ENCODE results near the gene ADIPOR1.
A peak's percentile ranks its signal among the peaks of the same experiment; 100 is the strongest.
"Not testable (repeated sequence)": the region's sequence is repeated elsewhere in the genome, so short reads cannot be mapped to it uniquely, and the experiment has no call there.

The ADIPOR1 gene

GRCh38 chr1:202934755-202935154 is 23.4 kb downstream of the ADIPOR1 start:
- DNase-seq: no peak

DNA sequence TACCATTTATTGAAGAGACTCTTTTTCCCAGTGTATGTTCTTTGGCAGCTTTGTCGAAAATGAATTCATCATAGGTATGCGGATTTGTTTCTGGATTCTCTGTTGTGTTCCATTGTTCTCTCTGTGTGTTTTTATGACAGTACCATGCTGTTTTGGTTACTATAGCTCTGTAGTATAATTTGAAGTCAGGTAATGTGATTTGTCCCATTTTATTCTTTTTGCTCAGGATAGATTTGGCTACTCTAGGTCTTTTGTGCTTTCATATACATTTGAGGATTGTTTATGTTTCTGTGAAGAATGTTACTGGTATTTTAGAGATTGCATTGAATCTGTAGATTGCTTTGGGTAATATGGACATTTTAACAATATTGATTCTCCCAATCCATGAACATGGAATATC is 25.6 kb downstream of the ADIPOR1 start:
- no peak for DNase-seq

GRCh38 chr1:202926581-202927491 is 31.3 kb downstream of the ADIPOR1 start, which contains the start of gene KLHL12:
TSS of gene KLHL12 (minus strand) at chr1:202927234. CDS start at chr1:202925162, 2,072 bp downstream.
- peak; percentile 75 for DNase-seq

- no peak for DNase-seq
These were observed 34.6 kb downstream of the ADIPOR1 start for GRCh38 chr1:202923533-202923932.

- DNase-seq: no peak
These were observed 38.5 kb downstream of the ADIPOR1 start for GRCh38 chr1:202919615-202920014.

- no peak for DNase-seq
These were observed 43.0 kb downstream of the ADIPOR1 start for GRCh38 chr1:202915146-202915545.

DNA sequence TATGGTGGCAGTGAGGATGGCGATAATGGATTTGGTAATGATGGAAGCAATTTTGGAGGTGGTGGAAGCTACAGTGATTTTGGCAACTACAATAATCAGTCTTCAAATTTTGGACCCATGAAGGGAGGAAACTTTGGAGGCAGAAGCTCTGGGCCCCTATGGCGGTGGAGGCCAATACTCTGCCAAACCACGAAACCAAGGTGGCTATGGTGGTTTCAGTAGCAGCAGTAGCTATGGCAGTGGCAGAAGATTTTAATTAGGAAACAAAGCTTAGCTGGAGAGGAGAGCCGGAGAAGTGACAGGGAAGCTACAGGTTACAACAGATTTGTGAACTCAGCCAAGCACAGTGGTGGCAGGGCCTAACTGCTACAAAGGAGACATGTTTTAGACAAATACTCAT is 45.6 kb downstream of the ADIPOR1 start:
- DNase-seq: not testable (repeated sequence)

DNA sequence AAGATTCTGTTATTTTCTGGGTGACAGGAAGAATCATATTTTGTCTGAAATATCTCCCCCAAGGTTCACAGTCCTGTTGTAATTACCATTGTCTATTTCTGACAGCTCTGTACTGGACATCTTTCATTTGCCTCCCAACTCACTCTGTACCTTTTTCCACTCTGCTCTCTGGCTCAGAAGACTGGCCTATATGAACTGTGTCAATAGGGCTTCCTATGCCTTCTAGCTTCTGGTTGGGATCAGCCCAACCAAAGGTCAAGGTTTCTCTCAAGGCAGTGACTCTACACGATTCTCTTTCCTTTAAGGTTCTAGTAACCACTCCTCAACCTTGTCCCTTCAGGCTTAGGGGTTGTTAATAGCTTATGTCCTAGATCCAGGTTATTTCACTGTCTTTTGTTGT is 48.6 kb downstream of the ADIPOR1 start:
- no peak for DNase-seq

GRCh38 chr1:202908998-202909397 is 49.1 kb downstream of the ADIPOR1 start:
- no peak for DNase-seq

DNA sequence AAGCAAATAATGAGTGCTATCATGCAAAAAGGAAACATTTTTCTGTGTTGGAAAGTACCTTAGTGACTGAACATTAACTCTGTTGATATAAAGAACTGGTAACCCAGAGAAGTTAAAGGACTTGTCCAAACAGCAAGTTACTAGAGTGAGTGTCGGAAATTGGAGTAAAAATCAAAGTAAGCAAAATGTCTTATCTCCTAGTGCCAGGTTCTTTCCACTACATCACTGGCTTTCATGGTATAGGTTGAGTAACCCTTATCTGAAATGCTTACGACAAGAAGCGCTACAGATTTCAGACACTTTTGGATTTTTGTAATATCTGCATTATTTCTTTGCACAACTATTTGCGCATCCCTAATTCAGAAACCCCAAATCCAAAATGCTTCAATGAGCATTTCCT is 52.8 kb downstream of the ADIPOR1 start:
- no peak for DNase-seq

GRCh38 chr1:202903808-202904207 is 54.3 kb downstream of the ADIPOR1 start:
- DNase-seq: not testable (repeated sequence)

DNA sequence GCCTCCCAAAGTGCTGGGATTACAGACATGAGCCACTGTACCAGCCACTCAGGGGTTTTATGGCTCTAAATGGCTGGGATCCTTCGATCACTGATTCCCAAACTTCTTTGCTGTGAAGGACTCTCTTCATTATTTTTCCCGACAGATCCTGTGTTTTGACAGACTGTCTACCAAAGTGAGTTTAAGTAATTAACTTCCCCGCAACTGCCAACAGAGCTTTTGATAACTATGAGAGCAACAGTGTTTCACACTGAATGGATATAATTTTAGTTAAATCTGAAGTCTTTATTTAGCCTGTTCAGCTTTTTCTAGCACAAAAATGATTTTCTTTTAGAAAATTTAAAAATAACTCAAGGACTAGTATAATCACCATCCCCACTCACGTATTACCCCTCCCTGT is 56.6 kb downstream of the ADIPOR1 start:
- DNase-seq: no peak

DNA sequence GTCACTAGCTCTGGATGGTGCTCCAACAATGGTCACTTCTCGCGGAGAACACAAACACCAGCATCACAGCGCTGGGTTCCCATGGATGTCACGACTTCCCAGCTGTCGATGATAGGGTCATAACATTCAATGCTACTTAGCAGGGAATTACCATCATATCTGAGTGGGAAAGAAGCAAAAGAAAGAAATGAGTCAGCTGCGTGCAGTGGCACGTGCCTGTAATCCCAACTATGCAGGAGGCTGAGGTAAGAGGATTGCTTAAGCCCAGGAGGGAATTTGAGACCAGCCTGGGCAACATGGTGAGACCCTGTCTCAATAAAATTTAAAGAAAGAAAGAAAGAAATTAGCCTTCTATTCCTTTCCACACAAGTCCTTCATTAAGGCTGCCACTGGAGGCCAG is 65.6 kb downstream of the ADIPOR1 start:
- no peak for DNase-seq

All from NCI-H2029 treated with DMSO at 0.1 percent for 48 hours (cell line).